AG09319 (cell line): ENCODE results near the gene ZBTB12.

Source experiments
- DNase-seq: peaks from one replicate; pipeline ENCODE4 v3.0.0-alpha.2; 2010; ENCODE audit warnings: low read depth; ENCODE audit errors: extremely low read depth
- TF ChIP-seq, protein P1 (sequence below): IDR thresholded peaks from 2 replicates; pipeline ENCODE4 v1.5.1; 2011; ENCODE audit warnings: low read depth, mild to moderate bottlenecking, inconsistent platforms, low read length, moderate library complexity

The ZBTB12 gene

DNA sequence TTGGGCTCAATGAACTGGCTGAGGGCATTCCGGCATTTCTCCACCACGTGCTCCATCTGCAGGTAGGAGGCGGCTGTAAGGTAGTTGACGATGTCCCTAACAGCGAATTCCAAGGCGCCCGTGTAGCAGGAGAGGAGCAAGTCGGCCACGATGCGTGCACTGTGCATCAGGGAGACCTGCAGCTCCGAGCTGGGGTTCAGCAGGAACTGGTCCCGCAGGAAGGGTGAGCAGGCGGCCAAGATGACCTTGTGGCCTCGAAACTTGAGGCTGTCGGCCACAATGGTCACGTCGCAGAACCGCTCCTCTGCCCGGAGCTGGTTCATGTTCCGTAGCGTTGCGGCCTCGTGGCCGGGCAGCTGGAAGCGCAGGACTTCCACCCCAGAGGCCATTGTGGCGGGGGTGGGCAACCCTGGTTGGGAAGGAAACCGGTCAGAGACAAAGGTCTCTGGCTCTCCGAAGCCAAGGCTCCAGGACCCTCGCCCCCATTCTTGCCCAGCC is 920 bp downstream of the ZBTB12 start:
- TF ChIP-seq, protein P1, sequence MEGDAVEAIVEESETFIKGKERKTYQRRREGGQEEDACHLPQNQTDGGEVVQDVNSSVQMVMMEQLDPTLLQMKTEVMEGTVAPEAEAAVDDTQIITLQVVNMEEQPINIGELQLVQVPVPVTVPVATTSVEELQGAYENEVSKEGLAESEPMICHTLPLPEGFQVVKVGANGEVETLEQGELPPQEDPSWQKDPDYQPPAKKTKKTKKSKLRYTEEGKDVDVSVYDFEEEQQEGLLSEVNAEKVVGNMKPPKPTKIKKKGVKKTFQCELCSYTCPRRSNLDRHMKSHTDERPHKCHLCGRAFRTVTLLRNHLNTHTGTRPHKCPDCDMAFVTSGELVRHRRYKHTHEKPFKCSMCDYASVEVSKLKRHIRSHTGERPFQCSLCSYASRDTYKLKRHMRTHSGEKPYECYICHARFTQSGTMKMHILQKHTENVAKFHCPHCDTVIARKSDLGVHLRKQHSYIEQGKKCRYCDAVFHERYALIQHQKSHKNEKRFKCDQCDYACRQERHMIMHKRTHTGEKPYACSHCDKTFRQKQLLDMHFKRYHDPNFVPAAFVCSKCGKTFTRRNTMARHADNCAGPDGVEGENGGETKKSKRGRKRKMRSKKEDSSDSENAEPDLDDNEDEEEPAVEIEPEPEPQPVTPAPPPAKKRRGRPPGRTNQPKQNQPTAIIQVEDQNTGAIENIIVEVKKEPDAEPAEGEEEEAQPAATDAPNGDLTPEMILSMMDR: no peak
- no peak for DNase-seq

DNA sequence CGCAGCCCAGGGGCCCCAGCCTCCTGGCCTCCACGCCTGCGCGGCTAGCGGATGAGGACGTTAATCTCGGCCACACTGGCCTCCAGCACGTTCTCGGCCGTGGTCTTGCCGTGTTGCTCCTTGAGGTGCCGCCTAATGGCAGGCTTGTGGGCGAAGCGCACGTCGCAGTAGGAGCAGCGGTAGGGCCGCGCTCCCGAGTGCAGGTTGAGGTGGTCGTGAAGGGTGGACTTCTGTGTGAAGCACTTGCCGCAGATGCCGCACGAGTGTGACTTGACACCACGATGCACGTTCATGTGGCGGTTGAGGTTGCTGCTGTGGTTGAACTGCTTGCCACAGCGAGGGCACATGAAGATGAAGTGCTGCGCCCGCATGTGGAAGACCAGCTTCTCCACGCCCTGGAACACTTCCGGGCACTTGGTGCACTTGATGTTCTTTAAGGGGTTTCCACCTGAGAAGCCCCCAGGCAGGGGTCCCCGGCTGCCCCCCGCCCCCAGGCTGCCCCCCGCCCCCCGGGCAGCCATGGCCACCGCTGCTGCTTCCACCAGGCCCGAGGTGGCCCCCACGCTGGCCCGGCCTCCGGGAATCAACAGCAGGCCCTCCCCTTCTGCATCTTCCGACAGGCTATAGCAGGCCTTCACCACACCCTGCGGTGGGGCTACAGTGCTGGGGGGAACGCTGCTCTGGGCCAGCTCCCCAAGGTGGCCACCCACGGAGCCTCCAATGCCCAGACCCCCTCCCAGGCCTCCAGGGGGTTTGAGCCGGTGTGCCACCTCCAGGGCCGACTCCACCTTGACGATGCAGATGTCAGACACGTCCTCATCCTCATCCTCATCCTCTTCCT is 1.8 kb downstream of the ZBTB12 start:
- TF ChIP-seq, protein P1: no peak
- DNase-seq: no peak

DNA sequence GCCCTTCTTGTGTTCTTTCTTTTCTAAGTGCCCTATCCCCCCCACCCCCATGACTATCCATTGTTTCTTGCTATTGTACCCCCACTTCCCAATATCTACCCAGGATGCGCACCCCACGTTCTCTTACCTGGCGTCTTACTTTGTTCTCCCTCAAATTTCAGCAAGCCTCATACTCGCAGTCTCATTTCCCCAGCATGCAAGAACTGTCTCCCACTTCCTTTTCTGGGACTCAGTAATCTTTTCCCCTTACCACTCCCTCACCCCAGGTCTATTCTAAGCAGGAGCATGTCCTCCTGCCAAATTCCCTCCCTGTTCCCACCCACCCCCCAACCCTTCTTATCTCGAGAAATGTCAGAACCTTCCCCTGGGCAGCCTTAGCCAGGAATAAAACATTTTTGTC is 2.7 kb downstream of the ZBTB12 start:
- DNase-seq: no peak

DNA sequence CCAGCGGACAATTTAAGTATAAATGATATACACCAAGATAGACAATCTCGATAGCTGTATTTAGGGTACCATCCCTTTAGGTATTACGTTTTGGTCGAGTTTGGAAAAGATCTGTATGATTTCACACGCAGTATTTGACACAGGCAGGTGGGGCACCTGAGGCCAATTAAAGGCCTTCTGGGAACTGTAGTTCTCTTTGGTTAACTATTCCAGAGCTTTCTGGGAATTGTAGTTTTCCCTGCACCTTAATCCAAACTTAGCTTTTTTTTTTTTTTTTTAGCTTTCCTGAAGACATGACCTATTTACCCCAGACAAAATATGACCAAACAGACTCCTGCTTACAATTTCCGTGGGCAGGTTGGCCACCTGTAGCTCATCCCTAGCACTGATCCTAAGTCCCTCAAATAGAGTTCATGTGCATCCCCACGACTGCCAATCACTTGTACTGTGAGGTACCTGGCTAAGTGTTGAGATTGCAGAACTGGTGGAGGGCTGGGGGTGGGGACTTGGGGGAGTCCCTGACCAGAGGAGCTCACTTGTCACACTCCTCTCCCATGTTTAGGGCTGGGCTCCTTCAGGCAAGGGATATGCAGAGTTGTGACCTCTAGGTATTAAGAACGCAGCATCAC is 3.4 kb downstream of the ZBTB12 start:
- DNase-seq: no peak
- TF ChIP-seq, protein P1: no peak

More for the DNA sequence above, 2.7 kb downstream of the ZBTB12 start:
- TF ChIP-seq, protein P1: no peak

DNA sequence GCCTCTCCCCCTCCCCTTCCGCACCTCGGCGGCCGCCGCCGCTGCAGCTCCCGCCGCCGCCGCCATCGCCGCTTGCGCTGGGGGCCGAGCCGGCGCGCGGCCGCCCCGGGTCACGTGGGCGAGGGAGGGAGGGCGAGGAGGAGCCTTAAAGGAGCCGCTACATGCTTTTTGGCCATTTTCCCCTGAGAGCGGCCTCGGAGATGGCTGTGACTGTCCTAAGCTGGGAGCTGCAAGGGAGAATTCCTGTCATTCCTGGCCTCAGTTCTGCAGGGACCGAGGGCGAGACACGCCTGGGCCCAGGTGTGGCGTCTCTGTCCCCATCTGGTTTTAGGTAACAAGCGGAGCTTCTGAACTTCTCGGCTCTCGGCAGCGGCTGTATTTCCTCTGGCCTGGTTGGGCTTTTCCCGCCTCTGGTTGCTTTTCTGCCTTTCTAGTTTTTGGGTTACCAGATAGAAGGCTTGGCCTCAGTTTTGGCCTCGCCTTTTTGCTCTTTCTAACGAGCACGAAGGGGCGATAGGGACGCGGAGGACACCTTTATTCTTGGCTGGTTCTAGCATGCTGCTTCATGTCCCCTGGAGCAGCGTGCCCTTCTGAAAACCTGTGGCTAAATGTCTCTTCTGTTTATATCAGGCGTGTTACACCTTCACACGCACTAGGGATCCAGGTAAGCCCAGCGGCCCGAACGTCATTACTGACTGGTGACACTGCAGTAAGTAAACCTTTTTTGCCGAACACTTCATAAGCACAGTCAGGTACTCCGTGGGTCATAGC is 4.1 kb downstream of the ZBTB12 start, which contains the start of gene EHMT2:
Gene EHMT2 (minus strand): TSS at position 87 of the 771 bp plus-strand sequence. CDS start 21 bp downstream, at position 66.
- no peak for DNase-seq
- TF ChIP-seq, protein P1: no peak

DNA sequence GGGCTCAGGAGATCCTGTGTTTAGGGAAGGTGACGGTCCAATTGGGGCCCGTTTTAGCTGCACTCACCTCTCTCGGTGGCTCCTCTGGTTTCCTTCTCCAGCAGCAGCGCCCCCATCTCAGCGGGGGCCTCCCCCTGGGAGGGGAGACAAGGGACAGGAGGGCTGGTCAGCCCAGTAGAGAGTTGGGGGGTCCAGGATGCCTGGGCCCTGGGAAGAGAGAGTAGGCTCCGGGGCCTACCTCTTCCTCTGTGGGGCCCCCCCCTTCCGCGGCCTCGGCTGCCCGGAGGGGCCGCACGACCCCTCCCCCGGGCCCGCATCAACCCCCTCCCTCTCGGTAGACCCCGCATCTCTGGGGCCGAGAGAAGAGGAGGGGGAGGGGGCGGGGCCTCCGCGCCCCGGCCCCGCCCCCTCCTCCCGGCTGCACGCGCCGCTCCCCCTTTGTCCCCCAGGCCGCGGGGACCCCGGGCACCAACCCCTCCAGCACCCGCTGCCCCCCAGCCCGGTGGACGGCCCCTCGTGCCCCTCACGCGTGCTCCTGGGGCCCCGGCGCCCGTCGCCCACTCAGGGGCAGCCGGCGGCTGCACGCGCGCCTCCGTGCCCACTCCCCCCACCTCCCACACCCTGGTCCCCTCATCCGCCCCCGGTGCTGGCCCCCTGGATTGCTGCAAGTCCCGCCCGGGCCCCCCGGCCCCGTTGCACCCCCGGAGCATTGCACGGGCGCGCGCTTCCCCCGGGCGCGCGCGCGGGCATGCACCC is 4.9 kb downstream of the ZBTB12 start:
- TF ChIP-seq, protein P1: no peak
- no peak for DNase-seq
